ENCODE data around the gene CACNA1S. TPM values are rescaled to one million over a fixed set of nuclear protein-coding genes. Genes with fewer than 3 reads are reported as not detected.

Gene CACNA1S
- total RNA-seq, 1 donor from 2014 or later: not detected

- no peak overlapping the region for H3K27ac ChIP-seq
- DNase-seq (ENCODE audit: low spot score in 2 of 2): no peak
- peaks cover 0 to 11% of the 10 kb centered on the region in 2 donors for H3K4me1 ChIP-seq
- no peaks in the 10 kb centered on the region for H3K9me3 ChIP-seq
- H3K36me3 ChIP-seq: no peaks in the 10 kb centered on the region
- no peak overlapping the region for H3K4me3 ChIP-seq
- intact Hi-C loops (cut with DNase I): no loop called here
- no peak for TF ChIP-seq CTCF (IDR thresholded peaks at IDR 0.05)
- no peaks in the 10 kb centered on the region for H3K27me3 ChIP-seq
These were observed 51.6 kb downstream of the CACNA1S start for GRCh38 chr1:201060586-201060985.

- intact Hi-C loops (cut with DNase I): no loop called here
These were observed 52.2 kb downstream of the CACNA1S start for GRCh38 chr1:201059871-201060555.

GRCh38 chr1:201059401-201059800, 52.8 kb downstream of the CACNA1S start:
- no peaks in the 10 kb centered on the region for H3K27me3 ChIP-seq
- intact Hi-C loops (cut with DNase I): no loop called here
- H3K36me3 ChIP-seq: no peaks in the 10 kb centered on the region
- TF ChIP-seq CTCF (IDR thresholded peaks at IDR 0.05): no peak
- peaks cover 0 to 14% of the 10 kb centered on the region in 2 donors for H3K4me1 ChIP-seq
- H3K4me3 ChIP-seq: no peak overlapping the region
- no peak for DNase-seq (ENCODE audit: low spot score in 2 of 2)
- H3K27ac ChIP-seq: no peak overlapping the region
- H3K9me3 ChIP-seq: no peaks in the 10 kb centered on the region

More at GRCh38 chr1:201059871-201060555, 52.2 kb downstream of the CACNA1S start:
- no peak for TF ChIP-seq CTCF (IDR thresholded peaks at IDR 0.05)
- Histone ChIP-seq H3K4me3 (no peak overlapping the region), H3K4me1 (peaks cover 0 to 14% of the 10 kb centered on the region in 2 donors), H3K27me3 (no peaks in the 10 kb centered on the region), H3K27ac (no peak overlapping the region), H3K36me3 (no peaks in the 10 kb centered on the region), H3K9me3 (no peaks in the 10 kb centered on the region)
- DNase-seq (ENCODE audit: low spot score in 2 of 2): no peak

GRCh38 chr1:201054091-201054543, 58.1 kb downstream of the CACNA1S start:
- H3K36me3 ChIP-seq: no peaks in the 10 kb centered on the region
- DNase-seq (ENCODE audit: low spot score in 2 of 2): no peak
- intact Hi-C loops (cut with DNase I): no loop called here
- no peaks in the 10 kb centered on the region for H3K27me3 ChIP-seq
- no peak overlapping the region for H3K27ac ChIP-seq
- H3K4me3 ChIP-seq: no peak overlapping the region
- H3K9me3 ChIP-seq: no peaks in the 10 kb centered on the region
- TF ChIP-seq CTCF (IDR thresholded peaks at IDR 0.05): no peak
- H3K4me1 ChIP-seq: peaks cover 0 to 11% of the 10 kb centered on the region in 2 donors

- Histone ChIP-seq H3K9me3 (no peaks in the 10 kb centered on the region), H3K4me3 (no peak overlapping the region), H3K27me3 (no peaks in the 10 kb centered on the region), H3K4me1 (peaks cover 0 to 11% of the 10 kb centered on the region in 2 donors), H3K27ac (no peak overlapping the region), H3K36me3 (no peaks in the 10 kb centered on the region)
- intact Hi-C loops (cut with DNase I): no loop called here
- DNase-seq (ENCODE audit: low spot score in 2 of 2): no peak
- TF ChIP-seq CTCF (IDR thresholded peaks at IDR 0.05): no peak
These were observed 58.9 kb downstream of the CACNA1S start for GRCh38 chr1:201053155-201053860.

All from ascending aorta (tissue), 2 donors.